Measurements from ENCODE around the gene SEPTIN10.

- TF ChIP-seq CTCF (conservative IDR thresholded peaks at IDR 0.05 in 1 of 2, IDR thresholded peaks at IDR 0.05 in 1 of 2; ENCODE audit: extremely low read depth in 1 of 2, insufficient read depth in 1 of 2, low read depth in 1 of 2, low read length in 2 of 2) (no peak), EZH2 (IDR thresholded peaks at IDR 0.05; ENCODE audit: borderline replicate concordance, low read length) (no peak)
Measured at GRCh38 chr2:109609352-109610024, 4.3 kb downstream of the SEPTIN10 start.

All from mammary epithelial cell (primary cell).